Astrocyte of the spinal cord (primary cell): ENCODE results near the gene USE1.

Source experiments
- DNase-seq: peaks from one replicate; pipeline ENCODE4 v3.0.0; 2011; ENCODE audit warnings: low read depth, low spot score
- H3K4me3 ChIP-seq: 2 replicates; pipeline ENCODE4 v1.5.1; 2011; ENCODE audit warnings: low read depth, mild to moderate bottlenecking, low read length, moderate library complexity
- CTCF ChIP-seq: IDR thresholded peaks from 2 replicates; pipeline ENCODE4 v1.5.1; 2012; ENCODE audit warnings: low read depth, mild to moderate bottlenecking, low read length, inconsistent platforms
- in situ Hi-C: cut with HindIII; loops from 2 replicates; pipeline ENCODE4 v1.10.0; 2017; ENCODE audit warnings: low sequenced_read_pairs

Gene USE1

DNA sequence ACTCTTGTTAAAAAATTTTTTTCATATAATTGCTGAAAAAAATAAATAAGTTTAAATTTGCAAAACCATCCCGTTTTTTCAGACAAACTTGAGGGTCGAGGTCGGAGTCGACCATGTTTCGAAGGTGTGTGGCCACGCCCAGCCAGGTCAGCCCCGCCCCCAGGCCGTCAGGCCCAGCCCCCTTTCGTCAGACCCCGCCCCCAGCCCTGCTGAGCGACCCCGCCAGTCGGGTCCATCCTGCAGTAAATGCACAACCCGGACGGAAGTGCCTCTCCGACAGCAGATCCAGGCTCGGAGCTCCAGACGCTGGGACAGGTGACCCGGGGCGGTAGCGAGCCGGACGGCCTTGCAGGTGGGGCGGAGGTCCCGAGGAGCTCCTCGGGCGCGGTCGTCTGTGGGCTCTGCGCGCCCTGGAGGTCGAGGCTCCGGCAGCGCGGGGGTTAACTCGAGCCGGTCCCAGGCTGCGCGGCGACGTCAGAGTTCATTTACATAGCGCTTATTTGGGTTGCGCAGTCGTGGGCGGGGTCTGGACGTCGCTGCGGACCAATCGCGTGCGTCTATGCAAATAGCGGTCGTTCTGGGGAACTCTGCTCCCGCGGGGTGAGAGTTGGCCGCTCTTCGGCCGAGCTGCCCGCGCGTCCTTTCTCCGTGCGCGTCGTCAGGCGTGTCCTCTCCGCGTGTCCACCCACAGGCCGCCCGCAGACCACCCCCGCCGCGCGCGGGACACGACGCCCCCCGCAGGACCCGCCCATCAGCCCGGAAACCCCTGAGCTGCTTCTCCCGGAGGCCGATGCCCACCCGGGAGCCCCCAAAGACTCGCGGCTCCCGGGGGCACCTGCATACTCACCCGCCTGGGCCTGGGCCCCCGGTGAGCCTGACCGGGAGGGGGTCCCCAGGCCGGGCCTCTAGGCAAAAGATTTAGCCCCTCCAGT lies 11.1 kb downstream of the USE1 start, which contains the start of gene OCEL1:
Gene OCEL1, plus strand, starts transcription at position 225 of the 932 bp plus-strand sequence. Its CDS starts 22 bp downstream, at position 247.
- in situ Hi-C loops, result no loop called here
- DNase-seq, result peak; percentile 98
- no peak for TF ChIP-seq CTCF
- peak within 1 kb of the TSS; percentile 70 for H3K4me3 ChIP-seq

DNA sequence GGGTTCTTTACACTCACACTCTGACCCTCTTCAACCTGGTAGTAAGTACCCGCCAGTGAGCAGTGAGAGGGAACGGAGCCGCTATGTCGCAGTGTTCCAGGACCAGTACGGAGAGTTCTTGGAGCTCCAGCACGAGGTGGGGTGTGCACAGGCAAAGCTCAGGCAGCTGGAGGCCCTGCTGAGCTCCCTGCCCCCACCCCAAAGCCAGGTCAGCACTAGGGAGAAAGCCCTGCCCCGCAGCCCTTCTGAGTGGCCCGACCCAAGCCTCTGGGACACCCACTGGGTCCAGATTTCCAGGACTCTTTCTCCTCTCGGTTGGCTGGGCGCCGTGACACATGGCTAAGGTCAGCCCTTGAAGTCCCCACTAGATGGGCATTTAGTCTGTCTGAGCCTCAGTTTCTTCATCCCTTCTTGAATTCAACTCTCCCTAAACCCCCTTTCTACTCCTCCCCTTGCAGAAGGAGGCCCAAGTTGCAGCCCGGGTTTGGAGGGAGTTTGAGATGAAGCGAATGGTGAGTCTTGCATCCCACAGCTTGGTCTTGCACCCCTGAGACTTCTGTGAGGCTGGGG lies 12.7 kb downstream of the USE1 start:
- no peak for DNase-seq
- H3K4me3 ChIP-seq, result no peak overlapping the region
- no peak for TF ChIP-seq CTCF
- in situ Hi-C loops, result no loop called here

- in situ Hi-C loops, result no loop called here
- no peak overlapping the region for H3K4me3 ChIP-seq
- no peak for DNase-seq
- TF ChIP-seq CTCF, result no peak
Observed at GRCh38 chr19:17229890-17230289, 14.7 kb downstream of the USE1 start.

GRCh38 chr19:17232258-17232657 lies 17.1 kb downstream of the USE1 start:
- TF ChIP-seq CTCF, result no peak
- H3K4me3 ChIP-seq, result no peak overlapping the region
- in situ Hi-C loops, result no loop called here
- no peak for DNase-seq

DNA sequence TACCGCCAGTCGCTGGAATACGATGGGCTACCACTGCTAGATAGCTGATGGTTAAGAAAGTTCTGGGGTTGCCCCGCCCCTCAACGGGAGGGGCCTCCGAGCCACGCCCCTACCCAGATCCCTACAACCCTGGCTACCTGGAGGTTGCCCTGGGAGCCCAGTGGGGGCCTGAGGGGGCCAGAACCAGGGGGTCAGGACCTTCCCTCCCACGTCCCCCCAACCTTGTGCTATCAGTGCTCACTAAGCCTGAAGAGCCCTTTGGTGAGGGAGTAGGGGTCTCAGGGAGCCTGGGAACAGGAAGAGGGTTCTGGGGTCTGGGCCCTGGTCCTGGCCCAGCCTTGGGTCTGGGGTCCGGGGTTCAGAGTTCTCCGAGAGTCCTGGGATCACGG lies 19.7 kb downstream of the USE1 start:
- no peak for TF ChIP-seq CTCF
- in situ Hi-C loops, result no loop called here
- no peak for DNase-seq
- peak overlapping the region; percentile 56 for H3K4me3 ChIP-seq

DNA sequence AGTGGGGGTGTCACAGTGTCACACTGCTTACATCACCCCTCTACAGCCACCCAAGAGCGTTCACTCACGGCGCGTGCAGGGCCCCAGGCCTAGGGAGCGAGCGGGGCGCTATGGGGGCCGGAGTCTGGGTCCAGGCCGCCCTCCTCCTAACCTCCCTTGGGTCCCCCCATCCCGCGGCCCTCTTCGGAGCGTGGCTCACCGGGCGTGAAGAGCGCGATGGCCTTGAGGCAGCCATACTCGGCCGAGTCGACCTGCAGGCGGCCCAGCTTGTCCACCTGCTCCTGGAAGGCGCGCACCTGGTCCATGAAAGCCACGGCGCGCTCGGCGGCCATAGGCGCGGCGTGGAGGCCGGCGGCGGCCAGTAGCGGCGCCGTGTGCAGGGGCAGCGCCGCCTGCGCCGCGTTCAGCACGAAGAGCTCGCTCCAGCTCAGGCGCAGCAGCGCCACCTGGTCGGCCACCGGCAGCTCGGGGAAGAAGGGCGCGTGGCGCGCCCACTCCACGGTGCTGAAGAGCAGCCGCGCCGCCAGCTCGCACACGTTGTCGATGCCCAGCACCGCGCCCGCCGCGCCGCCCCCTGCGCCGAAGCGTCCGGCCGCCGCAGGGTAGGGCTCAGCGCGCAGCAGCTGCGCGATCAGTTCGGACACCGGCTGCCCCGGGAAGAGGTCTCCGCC lies 20.3 kb downstream of the USE1 start:
- in situ Hi-C loops, result no loop called here
- DNase-seq, result peak; percentile 69
- peak; percentile 50 for TF ChIP-seq CTCF
- peak overlapping the region; percentile 56 for H3K4me3 ChIP-seq
